Stomach (tissue), 9 donors: ENCODE results near the gene SLC2A4. TPM values are rescaled to one million over a fixed set of nuclear protein-coding genes. Genes with fewer than 3 reads are reported as not detected.
"Not testable (repeated sequence)": the region's sequence is repeated elsewhere in the genome, so short reads cannot be mapped to it uniquely, and the experiment has no call there.

Source experiments
- DNase-seq, 2 donors: peaks; one replicate each; pipeline versions ENCODE4 v3.0.0 to v3.0.0-alpha.2; 2013 to 2019
- H3K27ac ChIP-seq, 5 donors: fragments of 200-600 bp in 4 of 5; sonication (generic) in 4 of 5; one replicate each; pipeline ENCODE4 v1.5.1; 2013 to 2019; ENCODE audit warnings: mild to moderate bottlenecking in 1 of 5, moderate library complexity in 1 of 5
- H3K27me3 ChIP-seq, 3 donors: fragments of 200-600 bp; sonication (generic); one replicate each; pipeline ENCODE4 v1.5.1; 2017 to 2019; ENCODE audit warnings: mixed run types in 1 of 3
- H3K36me3 ChIP-seq, 4 donors: fragments of 200-600 bp; sonication (generic); 1 replicate in 3 of 4; 2 replicates in 1 of 4; pipeline ENCODE4 v1.5.1; 2016 to 2019
- H3K4me1 ChIP-seq, 4 donors: fragments of 200-600 bp; sonication (generic); one replicate each; pipeline ENCODE4 v1.5.1; 2016 to 2019
- H3K4me3 ChIP-seq, 4 donors: fragments of 200-600 bp; sonication (generic) in 3 of 4; one replicate each; pipeline ENCODE4 v1.5.1; 2016 to 2019; ENCODE audit warnings: mild to moderate bottlenecking in 1 of 4
- H3K9me3 ChIP-seq, 4 donors: fragments of 200-600 bp; sonication (generic); one replicate each; pipeline ENCODE4 v1.5.1; 2016 to 2019
- CTCF ChIP-seq, 7 experiments: fragments of 450-650 bp in 4 of 7; fragments of 200-600 bp in 3 of 7; sonication (generic) in 3 of 7; IDR thresholded peaks; one replicate each; pipeline ENCODE4 v1.5.1; 2016 to 2019; ENCODE audit warnings: antibody characterized with exemption in 7 of 7, control low read depth in 2 of 7, mild to moderate bottlenecking in 1 of 7
- EP300 ChIP-seq: sonication (generic); formaldehyde crosslinking; IDR thresholded peaks from one replicate; pipeline ENCODE4 v1.6.1; 2017; ENCODE audit warnings: antibody characterized with exemption
- POLR2A ChIP-seq, 4 donors: fragments of 450-650 bp; IDR thresholded peaks; one replicate each; pipeline ENCODE4 v1.6.1; 2016; ENCODE audit warnings: antibody characterized with exemption in 4 of 4, control low read depth in 2 of 4, mild to moderate bottlenecking in 1 of 4, moderate library complexity in 1 of 4
- POLR2AphosphoS5 ChIP-seq, 3 donors: sonication (generic); formaldehyde crosslinking; IDR thresholded peaks; one replicate each; pipeline ENCODE4 v1.6.1; 2016; ENCODE audit warnings: antibody characterized with exemption in 3 of 3
- WGBS, 5 donors: extraction: QIAGEN DNeasy Blood & Tissue Kit in 3 of 5; methylation state at CpG; one replicate each; pipeline versions ENCODE4 v1.1.5 to v1.1.7; 2013 to 2018; 5-methylcytosine and 5-hydroxymethylcytosine counted together
- intact Hi-C: fragments of 100-400 bp; cut with DNase I; formaldehyde crosslinking; loops from one replicate; pipeline ENCODE4 v1.15.1; 2023; ENCODE audit warnings: low total_unique reads
- polyA plus RNA-seq, 3 donors: library from polyadenylated mRNA; stranded (reverse); fragments of 200-250 nt; gene quantifications; one replicate each; pipeline ENCODE4 v1.2.3, GENCODE V29; 2013
- small RNA-seq, 4 donors: library from RNA; depleted of rRNA; stranded (forward); fragments of <200 nt; gene quantifications; one replicate each; pipeline ENCODE3, GENCODE V24; 2016
- total RNA-seq, 5 donors: library from RNA; depleted of rRNA; stranded (reverse); fragments of >200 nt; gene quantifications; one replicate each; pipeline versions ENCODE4 v1.1.0 to v1.2.3, GENCODE V29; 2014 to 2016
- donor health status: healthy with polysubstance abuse.
- donor health status: Bipolar disorder and iron deficiency.
- donor health status: healthy.

SLC2A4 gene
- total and polyA plus RNA-seq, 8 donors = 0.92 to 26.6 (median 5.6) TPM

DNA sequence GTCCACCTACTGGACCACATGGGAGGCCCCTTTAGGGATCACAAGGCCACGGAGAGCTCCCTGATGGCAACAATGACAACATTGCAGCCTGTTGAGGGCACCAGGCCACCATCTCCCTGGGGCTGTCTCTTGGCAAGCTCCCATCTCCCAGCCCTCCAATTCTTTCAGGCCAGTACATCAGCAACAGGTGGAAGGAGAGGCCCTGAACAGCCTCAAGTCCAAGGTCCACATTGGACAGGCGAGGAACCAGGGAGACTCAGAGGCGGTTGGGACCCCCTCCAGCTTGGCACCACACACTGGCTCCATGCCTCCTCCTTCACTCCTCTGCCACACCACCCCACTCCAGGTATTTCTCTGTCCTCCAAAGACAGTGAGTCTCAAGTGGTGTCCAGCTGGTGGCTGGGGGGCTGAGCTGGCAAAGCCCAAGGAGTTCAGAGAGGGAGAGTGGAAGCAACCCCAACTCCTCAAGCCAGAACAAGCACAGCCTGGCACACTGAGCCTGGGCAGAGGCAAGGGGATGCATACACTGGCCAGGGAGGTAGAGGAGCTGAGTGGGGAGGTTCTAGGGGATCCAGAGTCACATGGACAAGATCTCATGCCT lies 53.5 kb downstream of the SLC2A4 start:
- Histone ChIP-seq H3K4me3 (no peak overlapping the region), H3K4me1 (peaks cover 6 to 17% (median 10%) of the 10 kb centered on the region in 4 donors), H3K27me3 (peaks cover 0 to 40% (median 4%) of the 10 kb centered on the region in 3 donors), H3K36me3 (no peaks in the 10 kb centered on the region), H3K27ac (no peak overlapping the region), H3K9me3 (no peaks in the 10 kb centered on the region)
- WGBS, 5 donors = 56 to 86% (median 74%) methylated on average over 3 of the region's 3 CpGs
- DNase-seq = no peak
- intact Hi-C loops = no loop called here
- TF ChIP-seq EP300 = no peak
- TF ChIP-seq POLR2AphosphoS5 (IDR thresholded peaks at IDR 0.05) = no peak
- no peak for TF ChIP-seq POLR2A (IDR thresholded peaks at IDR 0.05)
- no peak for TF ChIP-seq CTCF (IDR thresholded peaks at IDR 0.05)

- Histone ChIP-seq H3K27me3 (peaks cover 0 to 42% (median 9%) of the 10 kb centered on the region in 3 donors), H3K27ac (peak overlapping the region in 2 of 5 donors; percentile 40 to 80)
- WGBS, 5 donors = 75 to 81% (median 77%) methylated on average over 13 of the region's 13 CpGs
- H3K9me3 ChIP-seq, DNase-seq, H3K4me1 ChIP-seq, H3K36me3 ChIP-seq, H3K4me3 ChIP-seq, intact Hi-C loops: not testable (repeated sequence)
Observed at GRCh38 chr17:7335765-7336164, 54.2 kb downstream of the SLC2A4 start.

- 40 to 47% (median 44%) methylated on average over 14 to 17 of the region's 17 CpGs for WGBS, 5 donors
- H3K27me3 ChIP-seq = peaks cover 0 to 49% (median 13%) of the 10 kb centered on the region in 3 donors
- H3K4me3 ChIP-seq = peak within 1 kb of the TSS; percentile 15 to 44 (median 38)
- no peak for TF ChIP-seq POLR2A (IDR thresholded peaks at IDR 0.05)
- no peak for TF ChIP-seq POLR2AphosphoS5 (IDR thresholded peaks at IDR 0.05)
- no peak for TF ChIP-seq EP300
- TF ChIP-seq CTCF (IDR thresholded peaks at IDR 0.05) = no peak
- no peaks in the 10 kb centered on the region for H3K9me3 ChIP-seq
- H3K4me1 ChIP-seq = peaks cover 0 to 8% (median 2%) of the 10 kb centered on the region in 4 donors
- no peaks in the 10 kb centered on the region for H3K36me3 ChIP-seq
- H3K27ac ChIP-seq = peak within 1 kb of the TSS; percentile 18 to 80 (median 40)
- intact Hi-C loops = no loop called here
- DNase-seq = peak; percentile 53 to 62
Observed at GRCh38 chr17:7336240-7337175, 55.0 kb downstream of the SLC2A4 start, which contains the start of gene ACAP1. Gene ACAP1, plus strand, starts transcription at chr17:7336529. Its CDS starts 206 bp downstream, at chr17:7336735.

GRCh38 chr17:7337600-7337999 lies 56.1 kb downstream of the SLC2A4 start:
- Histone ChIP-seq H3K27ac (peak overlapping the region in 1 of 5 donors; percentile 80), H3K27me3 (peaks cover 0 to 60% (median 17%) of the 10 kb centered on the region in 3 donors), H3K4me3 (peak overlapping the region in 3 of 4 donors; percentile 15 to 44 (median 36))
- H3K36me3 ChIP-seq, DNase-seq, H3K9me3 ChIP-seq, intact Hi-C loops, H3K4me1 ChIP-seq: not testable (repeated sequence)
- WGBS, 5 donors = 61 to 77% (median 73%) methylated on average over 7 of the region's 7 CpGs

Small RNAs within 50 kb of the gene (small RNA-seq; reads per million reads assigned to genes)
- gene AC026954.2 = 0 reads per million in 4 donors
- gene RF00019 = 0 reads per million in 4 donors

Other genes starting within 250 kb of the SLC2A4 start
Only the 30 nearest of the 33 such genes appear.
- 1 to 10 TPM in 2 of 5 donors, not detected in 3; 1.2 to 4.8 TPM for gene CLEC10A, start 201.5 kb upstream of the SLC2A4 start, total RNA-seq
- gene CLEC10A, start 201.5 kb upstream of the SLC2A4 start, polyA plus RNA-seq = 1 to 10 TPM in 2 of 3 donors, under 1 TPM in 1; 0.75 to 6.6 (median 2.2) TPM
- 1 to 10 TPM in 2 of 5 donors, not detected in 3; 1.4 to 2.2 TPM for gene ASGR2, start 166.9 kb upstream of the SLC2A4 start, total RNA-seq
- gene ASGR2, start 166.9 kb upstream of the SLC2A4 start, polyA plus RNA-seq = under 1 TPM in 1 of 3 donors, not detected in 2; 0.73 TPM
- under 1 TPM in 2 of 5 donors, not detected in 3; 0.87 to 0.92 TPM for gene ASGR1, start 102.3 kb upstream of the SLC2A4 start, total RNA-seq
- gene ASGR1, start 102.3 kb upstream of the SLC2A4 start, polyA plus RNA-seq = 1 to 10 TPM; 1.9 to 6.0 (median 2.5) TPM
- gene DLG4, start 61.9 kb upstream of the SLC2A4 start, total RNA-seq = 10 to 100 TPM in 3 of 5 donors, 1 to 10 TPM in 2; 3.2 to 26.3 (median 10.6) TPM
- gene DLG4, start 61.9 kb upstream of the SLC2A4 start, polyA plus RNA-seq = 10 to 100 TPM in 1 of 3 donors, 1 to 10 TPM in 2; 5.8 to 11.5 (median 7.0) TPM
- 1,000 to 10,000 TPM in 3 of 5 donors, 100 to 1,000 TPM in 2; 348 to 3,058 (median 1,195) TPM for gene ACADVL, start 61.8 kb upstream of the SLC2A4 start, total RNA-seq
- gene ACADVL, start 61.8 kb upstream of the SLC2A4 start, polyA plus RNA-seq = 100 to 1,000 TPM; 651 to 783 (median 654) TPM
- gene DVL2, start 47.2 kb upstream of the SLC2A4 start, total RNA-seq = 100 to 1,000 TPM in 1 of 5 donors, 10 to 100 TPM in 4; 16.9 to 114 (median 19.7) TPM
- 10 to 100 TPM; 12.1 to 14.5 (median 14.5) TPM for gene DVL2, start 47.2 kb upstream of the SLC2A4 start, polyA plus RNA-seq
- gene PHF23, start 42.3 kb upstream of the SLC2A4 start, total RNA-seq = 10 to 100 TPM in 3 of 5 donors, 1 to 10 TPM in 2; 5.2 to 26.2 (median 14.0) TPM
- gene PHF23, start 42.3 kb upstream of the SLC2A4 start, polyA plus RNA-seq = 10 to 100 TPM; 21.3 to 27.2 (median 21.5) TPM
- gene GABARAP, start 39.3 kb upstream of the SLC2A4 start, total RNA-seq = 100 to 1,000 TPM; 111 to 419 (median 206) TPM
- 1,000 to 10,000 TPM in 1 of 3 donors, 100 to 1,000 TPM in 2; 773 to 1,252 (median 934) TPM for gene GABARAP, start 39.3 kb upstream of the SLC2A4 start, polyA plus RNA-seq
- gene CTDNEP1, start 30.0 kb upstream of the SLC2A4 start, total RNA-seq = 10 to 100 TPM; 23.9 to 82.8 (median 54.0) TPM
- 10 to 100 TPM; 71.8 to 85.1 (median 75.9) TPM for gene CTDNEP1, start 30.0 kb upstream of the SLC2A4 start, polyA plus RNA-seq
- gene ELP5, start 29.5 kb upstream of the SLC2A4 start, total RNA-seq = 10 to 100 TPM in 3 of 5 donors, 1 to 10 TPM in 1, not detected in 1; 8.4 to 19.5 (median 13.6) TPM
- gene ELP5, start 29.5 kb upstream of the SLC2A4 start, polyA plus RNA-seq = 10 to 100 TPM; 24.4 to 45.2 (median 28.5) TPM
- 100 to 1,000 TPM in 1 of 5 donors, 10 to 100 TPM in 2, 1 to 10 TPM in 2; 1.8 to 829 (median 17.4) TPM for gene CLDN7, start 19.2 kb upstream of the SLC2A4 start, total RNA-seq
- 100 to 1,000 TPM in 1 of 3 donors, 1 to 10 TPM in 2; 3.1 to 114 (median 9.9) TPM for gene CLDN7, start 19.2 kb upstream of the SLC2A4 start, polyA plus RNA-seq
- gene YBX2, start 12.9 kb downstream of the SLC2A4 start, total RNA-seq = 10 to 100 TPM in 1 of 5 donors, 1 to 10 TPM in 1, under 1 TPM in 2, not detected in 1; 0.43 to 72.4 (median 1.1) TPM
- gene YBX2, start 12.9 kb downstream of the SLC2A4 start, polyA plus RNA-seq = 1 to 10 TPM; 1.2 to 6.5 (median 1.8) TPM
- 100 to 1,000 TPM in 4 of 5 donors, 10 to 100 TPM in 1; 86.9 to 189 (median 137) TPM for gene EIF5A, start 25.9 kb downstream of the SLC2A4 start, total RNA-seq
- 100 to 1,000 TPM; 341 to 438 (median 394) TPM for gene EIF5A, start 25.9 kb downstream of the SLC2A4 start, polyA plus RNA-seq
- 10 to 100 TPM; 23.9 to 91.6 (median 55.9) TPM for gene GPS2, start 33.6 kb downstream of the SLC2A4 start, total RNA-seq
- 10 to 100 TPM; 74.3 to 84.9 (median 79.7) TPM for gene GPS2, start 33.6 kb downstream of the SLC2A4 start, polyA plus RNA-seq
- gene NEURL4, start 47.6 kb downstream of the SLC2A4 start, total RNA-seq = 10 to 100 TPM; 17.8 to 84.0 (median 36.4) TPM
- 10 to 100 TPM in 2 of 3 donors, 1 to 10 TPM in 1; 6.9 to 22.2 (median 15.6) TPM for gene NEURL4, start 47.6 kb downstream of the SLC2A4 start, polyA plus RNA-seq
- gene ACAP1, start 54.8 kb downstream of the SLC2A4 start, total RNA-seq = 10 to 100 TPM in 4 of 5 donors, 1 to 10 TPM in 1; 8.3 to 33.3 (median 14.7) TPM
- 1 to 10 TPM; 4.4 to 6.4 (median 6.2) TPM for gene ACAP1, start 54.8 kb downstream of the SLC2A4 start, polyA plus RNA-seq
- 10 to 100 TPM in 1 of 5 donors, 1 to 10 TPM in 3, under 1 TPM in 1; 0.58 to 11.0 (median 3.5) TPM for gene KCTD11, start 70.4 kb downstream of the SLC2A4 start, total RNA-seq
- 10 to 100 TPM in 1 of 3 donors, 1 to 10 TPM in 2; 8.9 to 14.1 (median 9.4) TPM for gene KCTD11, start 70.4 kb downstream of the SLC2A4 start, polyA plus RNA-seq
- not detected for gene TMEM95, start 73.4 kb downstream of the SLC2A4 start, total RNA-seq
- gene TMEM95, start 73.4 kb downstream of the SLC2A4 start, polyA plus RNA-seq = not detected
- 10 to 100 TPM in 3 of 5 donors, 1 to 10 TPM in 2; 5.7 to 37.1 (median 22.2) TPM for gene TNK1, start 99.4 kb downstream of the SLC2A4 start, total RNA-seq
- gene TNK1, start 99.4 kb downstream of the SLC2A4 start, polyA plus RNA-seq = 10 to 100 TPM in 1 of 3 donors, 1 to 10 TPM in 2; 6.0 to 12.1 (median 7.8) TPM
- gene PLSCR3, start 112.8 kb downstream of the SLC2A4 start, total RNA-seq = 100 to 1,000 TPM in 1 of 5 donors, 10 to 100 TPM in 2, 1 to 10 TPM in 1, not detected in 1; 7.9 to 101 (median 29.6) TPM
- 10 to 100 TPM; 21.9 to 27.1 (median 24.4) TPM for gene PLSCR3, start 112.8 kb downstream of the SLC2A4 start, polyA plus RNA-seq
- 100 to 1,000 TPM in 2 of 5 donors, 10 to 100 TPM in 2, not detected in 1; 39.8 to 347 (median 161) TPM for gene TMEM256, start 122.4 kb downstream of the SLC2A4 start, total RNA-seq
- gene TMEM256, start 122.4 kb downstream of the SLC2A4 start, polyA plus RNA-seq = 100 to 1,000 TPM; 189 to 282 (median 279) TPM
- 10 to 100 TPM in 3 of 5 donors, 1 to 10 TPM in 2; 4.6 to 42.0 (median 13.8) TPM for gene NLGN2, start 126.1 kb downstream of the SLC2A4 start, total RNA-seq
- gene NLGN2, start 126.1 kb downstream of the SLC2A4 start, polyA plus RNA-seq = 1 to 10 TPM; 1.7 to 7.9 (median 1.8) TPM
- gene SPEM1, start 138.6 kb downstream of the SLC2A4 start, total RNA-seq = not detected
- gene SPEM1, start 138.6 kb downstream of the SLC2A4 start, polyA plus RNA-seq = under 1 TPM in 1 of 3 donors, not detected in 2; 0.20 TPM
- gene SPEM2, start 143.9 kb downstream of the SLC2A4 start, total RNA-seq = not detected
- gene SPEM2, start 143.9 kb downstream of the SLC2A4 start, polyA plus RNA-seq = not detected
- gene SPEM3, start 147.1 kb downstream of the SLC2A4 start, total RNA-seq = not detected
- gene SPEM3, start 147.1 kb downstream of the SLC2A4 start, polyA plus RNA-seq = not detected
- 10 to 100 TPM in 2 of 5 donors, 1 to 10 TPM in 2, not detected in 1; 1.3 to 48.4 (median 9.0) TPM for gene TMEM102, start 153.7 kb downstream of the SLC2A4 start, total RNA-seq
- gene TMEM102, start 153.7 kb downstream of the SLC2A4 start, polyA plus RNA-seq = 1 to 10 TPM; 4.5 to 7.9 (median 6.4) TPM
- 10 to 100 TPM in 1 of 5 donors, under 1 TPM in 1, not detected in 3; 0.37 to 15.6 TPM for gene FGF11, start 157.8 kb downstream of the SLC2A4 start, total RNA-seq
- 1 to 10 TPM in 1 of 3 donors, under 1 TPM in 1, not detected in 1; 0.50 to 2.9 TPM for gene FGF11, start 157.8 kb downstream of the SLC2A4 start, polyA plus RNA-seq
- gene CHRNB1, start 163.3 kb downstream of the SLC2A4 start, total RNA-seq = 1 to 10 TPM in 3 of 5 donors, not detected in 2; 1.8 to 6.4 (median 4.2) TPM
- 10 to 100 TPM in 2 of 3 donors, 1 to 10 TPM in 1; 9.2 to 12.0 (median 10.7) TPM for gene CHRNB1, start 163.3 kb downstream of the SLC2A4 start, polyA plus RNA-seq
- 10 to 100 TPM; 15.8 to 31.5 (median 29.0) TPM for gene ZBTB4, start 197.9 kb downstream of the SLC2A4 start, total RNA-seq
- 10 to 100 TPM; 16.3 to 18.0 (median 17.9) TPM for gene ZBTB4, start 197.9 kb downstream of the SLC2A4 start, polyA plus RNA-seq
- gene SLC35G6, start 199.7 kb downstream of the SLC2A4 start, total RNA-seq = not detected
- gene SLC35G6, start 199.7 kb downstream of the SLC2A4 start, polyA plus RNA-seq = not detected